ENCODE results near the gene DPH7. TPM values are rescaled to one million over a fixed set of nuclear protein-coding genes. Genes with fewer than 3 reads are reported as not detected.

The DPH7 gene
- total RNA-seq, 1 donor from 2014 or later: 57.2 TPM

DNA sequence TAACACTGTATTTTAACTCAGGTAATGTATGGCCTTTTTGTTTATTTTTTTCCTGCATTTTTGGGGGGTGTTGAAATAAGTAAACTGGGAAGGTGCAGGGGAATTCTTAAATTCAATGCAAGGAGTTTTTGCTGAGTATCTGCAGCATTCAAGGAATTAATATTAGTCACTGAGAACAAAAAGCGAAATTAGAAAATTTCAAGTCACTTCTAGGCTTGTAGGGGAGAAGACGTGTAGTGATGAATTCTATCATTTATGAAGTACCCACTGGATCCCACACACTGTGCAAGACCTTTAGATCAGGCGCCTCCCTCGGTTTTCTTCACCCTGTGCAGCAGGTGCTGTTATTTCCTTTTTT lies 41.3 kb upstream of the DPH7 start:
- Histone ChIP-seq H3K9me3 (no peaks in the 10 kb centered on the region), H3K4me3 (peak overlapping the region; percentile 71 to 80), H3K36me3 (peaks cover 8 to 9% of the 10 kb centered on the region in 2 donors), H3K27ac (peak overlapping the region in 1 of 2 donors; percentile 82), H3K4me1 (peaks cover 7 to 28% of the 10 kb centered on the region in 2 donors), H3K27me3 (no peaks in the 10 kb centered on the region)
- no peak for DNase-seq (ENCODE audit: low spot score in 2 of 2)
- intact Hi-C loops (cut with DNase I): no loop called here
- TF ChIP-seq, protein P1, sequence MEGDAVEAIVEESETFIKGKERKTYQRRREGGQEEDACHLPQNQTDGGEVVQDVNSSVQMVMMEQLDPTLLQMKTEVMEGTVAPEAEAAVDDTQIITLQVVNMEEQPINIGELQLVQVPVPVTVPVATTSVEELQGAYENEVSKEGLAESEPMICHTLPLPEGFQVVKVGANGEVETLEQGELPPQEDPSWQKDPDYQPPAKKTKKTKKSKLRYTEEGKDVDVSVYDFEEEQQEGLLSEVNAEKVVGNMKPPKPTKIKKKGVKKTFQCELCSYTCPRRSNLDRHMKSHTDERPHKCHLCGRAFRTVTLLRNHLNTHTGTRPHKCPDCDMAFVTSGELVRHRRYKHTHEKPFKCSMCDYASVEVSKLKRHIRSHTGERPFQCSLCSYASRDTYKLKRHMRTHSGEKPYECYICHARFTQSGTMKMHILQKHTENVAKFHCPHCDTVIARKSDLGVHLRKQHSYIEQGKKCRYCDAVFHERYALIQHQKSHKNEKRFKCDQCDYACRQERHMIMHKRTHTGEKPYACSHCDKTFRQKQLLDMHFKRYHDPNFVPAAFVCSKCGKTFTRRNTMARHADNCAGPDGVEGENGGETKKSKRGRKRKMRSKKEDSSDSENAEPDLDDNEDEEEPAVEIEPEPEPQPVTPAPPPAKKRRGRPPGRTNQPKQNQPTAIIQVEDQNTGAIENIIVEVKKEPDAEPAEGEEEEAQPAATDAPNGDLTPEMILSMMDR (IDR thresholded peaks at IDR 0.05): no peak

DNA sequence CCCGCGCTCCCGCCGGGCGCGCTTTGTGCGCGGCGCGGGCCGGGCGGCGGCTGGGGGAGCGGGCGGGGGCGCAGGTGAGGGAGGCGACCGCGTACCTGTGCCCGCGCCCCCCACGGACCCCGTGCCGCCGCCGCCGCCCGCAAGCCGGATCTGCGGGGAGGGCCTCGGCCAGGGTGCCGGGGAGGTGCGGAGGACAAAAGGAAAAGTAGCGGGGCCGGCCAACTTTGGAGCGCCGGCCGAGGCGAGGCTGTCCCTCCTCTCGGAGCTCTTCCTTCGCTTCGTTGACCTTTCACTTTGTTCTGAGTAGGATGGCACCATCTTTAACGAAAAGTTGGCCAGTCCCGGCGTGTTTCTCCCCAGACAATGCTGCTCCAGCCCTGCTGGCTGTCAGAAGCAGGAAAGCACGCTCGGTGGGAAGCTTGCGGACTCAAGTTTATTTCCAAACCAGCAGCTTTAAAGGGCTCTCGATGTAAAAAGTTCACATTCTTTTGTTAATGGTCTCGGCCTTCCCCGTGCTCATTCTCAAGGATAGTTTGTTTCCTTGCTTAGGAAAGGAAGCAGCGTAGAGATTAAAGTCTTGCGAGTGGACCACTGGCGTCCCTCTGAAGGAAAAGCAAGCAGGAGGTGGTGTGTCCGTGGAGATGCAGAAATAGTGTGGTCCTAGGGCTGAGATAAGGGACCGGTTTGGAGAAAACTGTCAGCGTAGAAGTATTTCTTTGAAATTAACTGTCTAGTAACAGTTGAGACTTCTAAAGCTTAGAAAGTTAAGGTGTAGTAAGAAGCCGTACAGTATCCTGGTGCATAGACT lies 40.7 kb upstream of the DPH7 start:
- peaks cover 7 to 28% of the 10 kb centered on the region in 2 donors for H3K4me1 ChIP-seq
- DNase-seq (ENCODE audit: low spot score in 2 of 2): no peak
- H3K27ac ChIP-seq: peak overlapping the region; percentile 66 to 82
- no peaks in the 10 kb centered on the region for H3K9me3 ChIP-seq
- peak overlapping the region; percentile 71 to 80 for H3K4me3 ChIP-seq
- H3K27me3 ChIP-seq: no peaks in the 10 kb centered on the region
- H3K36me3 ChIP-seq: peaks cover 11 to 15% of the 10 kb centered on the region in 2 donors
- TF ChIP-seq, protein P1 (IDR thresholded peaks at IDR 0.05): no peak
- intact Hi-C loops (cut with DNase I): loop anchor here (2.0 kb wide), 1 partner anchor 41 kb away; the partner anchor contains the start of gene DPH7

DNA sequence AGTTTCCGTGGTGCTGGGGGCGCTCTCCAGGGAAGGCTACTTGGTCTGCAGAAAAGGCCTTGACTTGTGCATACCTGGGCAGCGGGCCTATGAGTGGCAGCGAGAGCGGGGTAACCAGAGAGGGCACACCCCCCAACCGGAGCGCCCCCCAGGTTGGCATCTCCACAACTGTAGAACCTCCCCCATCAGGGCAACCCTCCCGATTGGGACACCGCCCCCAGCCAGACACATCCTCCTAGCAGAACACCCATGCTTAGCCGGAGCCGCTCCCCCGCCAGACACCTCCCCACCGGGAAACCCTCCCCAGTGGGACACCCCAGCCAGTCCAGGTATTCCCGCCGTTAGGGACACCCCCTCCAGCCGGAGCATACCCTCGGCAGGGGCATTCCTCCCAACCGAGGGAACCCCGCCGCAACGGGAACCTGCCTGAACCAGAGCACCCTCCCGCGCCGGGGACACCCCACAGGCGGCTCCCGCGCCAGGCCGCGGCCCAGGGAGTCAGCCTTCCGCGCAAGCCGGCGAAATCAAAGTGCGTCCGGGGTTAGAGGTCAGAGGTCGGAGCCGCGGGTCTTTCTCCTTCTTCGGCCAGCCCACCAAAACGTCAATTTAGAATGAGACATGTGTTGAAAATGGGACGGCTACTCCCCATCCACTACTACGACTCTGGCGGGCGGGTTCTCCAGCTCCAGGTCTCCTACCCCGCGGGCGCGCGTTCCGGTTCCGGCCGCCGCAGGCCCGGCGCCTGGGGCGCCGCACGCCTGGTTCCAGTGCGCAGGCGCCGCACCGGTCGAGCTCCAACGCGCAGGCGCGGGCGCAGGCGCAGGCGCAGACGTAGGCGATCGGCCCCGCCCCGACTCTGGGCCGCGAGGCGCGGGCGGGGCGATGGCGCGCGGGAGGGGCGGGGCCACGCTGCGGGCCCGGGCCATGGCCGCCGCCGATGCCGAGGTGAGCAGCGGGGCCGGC lies 39.7 kb upstream of the DPH7 start, which contains the start of gene EHMT1:
TSS of gene EHMT1 (plus strand) at position 901 of the 963 bp plus-strand sequence. CDS start at position 925, 24 bp downstream.
- intact Hi-C loops (cut with DNase I): loop anchor here (1.0 to 2.0 kb wide), 2 partner anchors 13 to 40 kb away; partner anchors contain the start of genes ARRDC1 and DPH7
- H3K4me3 ChIP-seq: peak within 1 kb of the TSS; percentile 79 to 80
- H3K36me3 ChIP-seq: peaks cover 19 to 25% of the 10 kb centered on the region in 2 donors
- H3K27ac ChIP-seq: peak within 1 kb of the TSS; percentile 83 to 97
- no peaks in the 10 kb centered on the region for H3K27me3 ChIP-seq
- no peaks in the 10 kb centered on the region for H3K9me3 ChIP-seq
- TF ChIP-seq, protein P1 (IDR thresholded peaks at IDR 0.05): no peak
- peak; percentile 41 to 89 for DNase-seq (ENCODE audit: low spot score in 2 of 2)
- peaks cover 7 to 28% of the 10 kb centered on the region in 2 donors for H3K4me1 ChIP-seq

DNA sequence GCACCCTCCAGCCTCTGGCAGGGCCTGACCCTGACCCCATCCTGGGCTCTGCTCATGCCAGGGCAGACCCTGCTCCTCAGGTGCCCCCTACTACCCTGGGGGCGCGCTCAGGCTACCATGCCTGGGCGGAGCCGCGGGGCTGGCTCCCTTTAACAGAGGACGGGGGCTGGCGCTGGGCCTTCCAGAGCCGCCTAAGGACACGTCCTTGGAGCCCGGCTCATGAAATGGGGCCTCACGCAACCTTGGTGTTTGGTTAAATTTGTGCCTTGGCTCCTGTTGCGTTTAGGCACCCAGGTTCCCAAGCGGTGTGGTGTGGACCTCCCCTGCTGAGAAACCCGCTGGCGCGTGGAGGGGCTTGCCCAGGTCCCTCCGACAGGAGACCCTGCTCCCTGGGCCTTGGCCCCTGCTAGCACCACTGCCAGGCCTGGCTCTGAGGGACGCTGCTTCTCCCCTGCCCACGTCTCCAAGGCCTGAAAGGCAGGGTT lies 36.7 kb upstream of the DPH7 start:
- intact Hi-C loops (cut with DNase I): no loop called here
- H3K4me1 ChIP-seq: peaks cover 3 to 33% of the 10 kb centered on the region in 2 donors
- H3K4me3 ChIP-seq: no peak overlapping the region
- no peaks in the 10 kb centered on the region for H3K27me3 ChIP-seq
- DNase-seq (ENCODE audit: low spot score in 2 of 2): no peak
- peaks cover 19 to 26% of the 10 kb centered on the region in 2 donors for H3K36me3 ChIP-seq
- TF ChIP-seq, protein P1 (IDR thresholded peaks at IDR 0.05): no peak
- no peak overlapping the region for H3K27ac ChIP-seq
- no peaks in the 10 kb centered on the region for H3K9me3 ChIP-seq

DNA sequence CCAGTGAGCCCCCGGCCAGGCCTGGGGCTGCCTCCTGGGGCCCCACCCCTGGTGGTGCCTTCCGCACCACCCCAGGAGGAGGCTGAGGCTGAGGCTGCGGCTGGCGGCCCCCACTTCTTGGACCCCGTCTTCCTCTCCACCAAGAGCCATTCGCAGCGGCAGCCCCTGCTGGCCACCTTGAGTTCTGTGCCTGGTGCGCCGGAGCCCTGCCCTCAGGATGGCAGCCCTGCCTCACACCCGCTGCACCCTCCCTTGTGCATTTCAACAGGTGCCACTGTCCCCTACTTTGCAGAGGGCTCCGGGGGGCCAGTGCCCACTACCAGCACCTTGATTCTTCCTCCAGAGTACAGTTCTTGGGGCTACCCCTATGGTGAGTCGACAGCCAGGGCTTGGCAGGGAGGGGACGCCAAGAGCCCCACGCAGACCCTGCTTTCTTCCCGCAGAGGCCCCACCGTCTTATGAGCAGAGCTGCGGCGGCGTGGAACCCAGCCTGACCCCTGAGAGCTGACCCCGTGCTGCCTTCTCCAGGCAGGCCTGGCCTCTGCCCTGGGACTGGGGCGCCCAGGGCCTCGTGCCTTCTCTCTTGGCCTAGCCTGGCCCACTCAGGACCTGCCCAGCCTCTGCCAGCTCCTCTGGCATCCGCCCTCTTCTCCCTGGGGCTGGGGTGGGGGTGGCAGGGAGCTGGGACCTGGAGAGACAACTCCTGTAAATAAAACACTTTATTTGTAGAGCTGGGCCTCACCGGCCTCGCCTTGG lies 36.1 kb upstream of the DPH7 start:
- intact Hi-C loops (cut with DNase I): no loop called here
- Histone ChIP-seq H3K4me1 (peaks cover 0 to 27% of the 10 kb centered on the region in 2 donors), H3K27ac (no peak overlapping the region), H3K4me3 (no peak overlapping the region), H3K9me3 (no peaks in the 10 kb centered on the region), H3K36me3 (peaks cover 19 to 26% of the 10 kb centered on the region in 2 donors), H3K27me3 (no peaks in the 10 kb centered on the region)
- TF ChIP-seq, protein P1 (IDR thresholded peaks at IDR 0.05): no peak
- no peak for DNase-seq (ENCODE audit: low spot score in 2 of 2)
